Superior temporal gyrus (tissue), 1 donor: ENCODE data around the gene FCGR2B.
A peak's percentile ranks its signal among the peaks of the same experiment; 100 is the strongest.
"Not testable (repeated sequence)": the region's sequence is repeated elsewhere in the genome, so short reads cannot be mapped to it uniquely, and the experiment has no call there.

Experiments
- DNase-seq: peaks from one replicate; pipeline ENCODE4 v3.0.0-alpha.2; 2016; ENCODE audit errors: extremely low spot score

FCGR2B gene

DNA sequence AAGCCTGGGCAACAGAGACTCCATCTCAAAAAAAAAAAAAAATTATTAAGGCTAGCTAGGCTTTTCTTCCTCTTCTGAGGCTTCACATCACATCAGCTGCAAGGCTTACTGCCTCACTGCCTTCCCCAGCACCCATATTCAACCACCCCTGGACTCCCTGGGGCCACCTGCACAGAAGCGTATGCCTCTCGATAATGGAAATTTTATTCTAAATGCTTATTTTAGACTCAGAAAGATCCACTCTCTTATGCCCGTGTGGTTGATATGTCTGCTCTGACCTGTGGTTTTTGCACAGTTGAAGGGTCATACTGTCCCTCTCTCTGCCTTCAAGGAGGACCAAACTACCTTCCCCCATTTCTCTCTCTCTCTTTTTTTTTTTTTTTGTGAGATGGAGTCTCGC is 42.6 kb downstream of the FCGR2B start:
- no peak for DNase-seq

DNA sequence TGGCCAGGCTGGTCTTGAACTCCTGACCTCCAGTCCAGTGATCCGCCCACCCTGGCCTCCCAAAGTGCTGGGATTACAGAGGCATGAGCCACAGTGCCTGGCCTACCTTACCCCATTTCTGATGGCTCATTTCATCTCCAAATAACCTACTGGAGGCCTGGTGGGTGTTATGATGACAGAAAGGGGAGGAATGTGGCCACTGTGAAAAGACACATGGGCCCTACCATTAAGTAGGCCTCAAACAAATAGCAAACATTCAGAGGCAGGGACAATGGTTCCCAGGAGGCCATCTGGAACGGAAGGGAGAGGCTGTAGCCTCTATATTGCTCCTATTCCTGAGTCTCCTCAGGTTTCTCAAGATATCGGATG is 43.2 kb downstream of the FCGR2B start:
- no peak for DNase-seq

GRCh38 chr1:161706482-161707347 is 43.8 kb downstream of the FCGR2B start, which contains the start of gene FCRLA:
Gene FCRLA, plus strand, starts transcription at chr1:161707229. Its CDS starts 36 bp downstream, at chr1:161707265.
- DNase-seq, result peak; percentile 68

DNA sequence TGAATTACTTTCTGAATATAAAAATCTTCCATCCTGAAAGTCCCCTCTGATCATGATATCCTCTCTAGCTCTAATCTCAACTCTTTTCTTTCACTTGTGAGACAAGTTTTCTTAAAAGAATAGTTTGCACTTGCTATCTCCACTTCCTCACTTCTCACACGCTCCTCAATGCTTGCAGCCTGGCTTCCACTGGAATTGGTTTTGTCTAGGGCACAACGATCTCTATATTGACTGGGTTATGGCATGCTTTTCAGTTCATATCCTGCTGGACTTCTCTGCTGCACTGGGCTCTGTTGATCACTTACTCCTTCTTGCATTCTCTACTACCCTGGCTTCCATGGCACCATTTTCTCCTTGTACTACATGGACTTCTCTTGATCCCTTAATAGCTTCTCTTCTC is 44.6 kb downstream of the FCGR2B start:
- DNase-seq, result no peak

DNA sequence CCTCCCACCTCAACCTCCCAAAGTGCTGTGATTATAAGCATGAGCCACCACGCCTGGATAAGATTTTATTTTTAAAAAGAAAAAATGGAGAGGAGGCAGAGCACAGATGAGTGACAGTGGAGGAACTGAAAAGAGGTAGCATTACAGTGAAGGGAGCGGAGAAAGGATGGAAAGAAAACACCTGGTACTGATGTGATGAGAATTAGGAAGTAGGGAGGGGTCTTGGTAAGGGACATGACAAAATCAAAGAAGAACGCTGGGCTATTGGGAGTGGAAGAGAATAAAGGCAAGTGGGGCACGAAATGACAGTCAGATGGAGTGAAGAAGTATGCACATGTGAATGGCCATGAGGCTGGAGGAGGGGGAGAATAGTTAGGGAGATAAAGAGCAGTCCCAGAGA is 46.4 kb downstream of the FCGR2B start:
- no peak for DNase-seq

DNA sequence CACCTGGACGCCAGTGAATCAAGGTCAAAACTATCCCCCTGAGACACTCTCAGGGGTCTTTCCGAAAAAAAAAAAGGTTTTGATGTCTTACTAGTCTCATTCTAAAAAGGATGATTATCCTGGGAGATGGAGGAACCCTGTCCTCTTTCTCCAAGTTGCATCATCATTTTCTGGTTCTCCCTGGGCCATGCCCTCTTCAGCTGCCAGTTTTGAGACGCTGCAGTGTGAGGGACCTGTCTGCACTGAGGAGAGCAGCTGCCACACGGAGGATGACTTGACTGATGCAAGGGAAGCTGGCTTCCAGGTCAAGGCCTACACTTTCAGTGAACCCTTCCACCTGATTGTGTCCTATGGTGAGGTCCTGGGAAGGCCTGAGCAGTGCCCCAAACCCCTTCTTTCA is 47.6 kb downstream of the FCGR2B start:
- no peak for DNase-seq

DNA sequence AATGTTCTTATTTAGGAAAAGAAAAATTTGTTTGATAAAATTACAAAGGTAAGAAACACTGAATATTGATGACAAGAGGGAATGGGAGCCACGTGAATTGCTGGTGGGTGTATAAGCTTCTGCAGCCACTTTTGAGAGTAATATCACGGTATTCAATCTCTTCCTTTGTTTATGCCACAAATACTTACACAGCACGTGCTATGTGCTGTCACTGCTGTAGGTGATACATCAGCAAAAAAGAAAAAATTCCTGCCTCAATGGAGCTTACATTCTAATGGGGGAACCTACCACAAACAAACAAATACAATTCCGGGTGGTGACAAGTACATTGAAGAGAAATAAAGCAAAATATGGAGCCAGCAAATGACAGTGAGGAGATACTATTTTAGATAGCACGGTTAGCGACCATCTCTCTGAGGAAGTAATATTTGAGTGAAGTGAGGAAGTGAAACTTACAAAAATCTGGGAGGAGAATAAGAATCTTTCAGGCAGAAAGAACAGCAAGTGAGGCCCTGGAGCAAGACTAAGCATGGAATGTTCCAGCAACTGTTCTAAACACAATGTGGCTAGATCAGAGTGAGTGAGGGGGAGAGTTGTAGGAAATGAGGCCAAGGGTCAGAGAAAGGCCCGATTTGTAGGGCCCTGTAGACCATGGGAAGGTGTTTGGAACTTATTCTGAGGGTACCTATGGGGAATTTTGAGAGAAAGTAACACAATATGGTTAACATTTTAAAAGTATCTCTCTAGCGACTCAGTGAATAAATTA is 55.8 kb downstream of the FCGR2B start:
- no peak for DNase-seq

- no peak for DNase-seq
These were observed 56.3 kb downstream of the FCGR2B start for GRCh38 chr1:161719325-161719611.

DNA sequence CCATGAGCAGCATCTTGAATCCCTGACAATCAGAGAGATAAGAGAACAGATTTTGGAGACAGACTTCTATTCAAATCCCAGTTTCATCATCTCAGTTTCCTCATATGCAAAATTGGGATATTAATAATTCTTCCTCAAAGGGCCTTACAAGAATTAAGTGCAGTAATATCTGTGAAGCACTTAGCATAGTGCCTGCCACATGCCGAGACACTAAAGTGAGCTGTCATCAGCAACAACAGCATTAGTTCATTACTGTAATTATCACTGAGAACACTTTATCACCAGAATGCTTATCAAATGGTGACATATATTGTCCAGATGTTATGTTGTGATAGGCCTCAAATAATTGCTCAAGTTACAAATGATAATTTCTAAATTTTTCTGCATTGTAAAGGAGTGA is 57.5 kb downstream of the FCGR2B start:
- no peak for DNase-seq

GRCh38 chr1:161720956-161721737 is 58.2 kb downstream of the FCGR2B start, which contains the start of gene FCRLB:
Gene FCRLB, plus strand, starts transcription at chr1:161721544. Its CDS starts 1,129 bp downstream, at chr1:161722673.
- DNase-seq, result no peak

DNA sequence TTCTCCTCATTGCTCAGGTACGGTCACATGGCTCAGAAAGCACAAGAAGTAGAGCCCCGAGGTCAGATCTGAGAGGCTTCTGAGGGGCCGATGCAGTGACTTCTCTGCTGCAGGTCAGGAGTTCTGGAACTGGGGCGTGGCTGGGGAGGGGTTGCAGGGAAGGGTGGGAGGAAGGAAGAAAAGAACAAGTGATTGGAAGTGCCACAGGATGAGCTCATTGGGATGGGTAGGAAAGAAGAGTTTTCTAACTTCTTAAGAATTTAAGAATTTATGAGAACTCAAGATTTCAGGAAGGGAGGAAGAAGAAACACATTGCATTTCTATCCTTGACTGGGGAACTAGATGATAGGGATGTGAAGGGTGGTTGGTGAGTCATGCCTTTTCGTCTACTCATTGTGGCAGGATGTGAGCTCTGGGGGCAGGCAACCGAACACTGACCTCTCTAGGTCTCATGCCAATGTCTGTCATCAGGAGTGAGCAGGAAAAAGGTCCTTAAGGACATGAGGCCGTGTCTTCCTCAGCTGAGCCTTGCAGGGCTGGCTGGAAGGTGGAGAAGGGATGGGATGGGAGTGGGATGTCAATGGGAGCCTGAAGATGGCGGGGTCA is 58.9 kb downstream of the FCGR2B start:
- no peak for DNase-seq

GRCh38 chr1:161722406-161722805 is 59.5 kb downstream of the FCGR2B start:
- no peak for DNase-seq

DNA sequence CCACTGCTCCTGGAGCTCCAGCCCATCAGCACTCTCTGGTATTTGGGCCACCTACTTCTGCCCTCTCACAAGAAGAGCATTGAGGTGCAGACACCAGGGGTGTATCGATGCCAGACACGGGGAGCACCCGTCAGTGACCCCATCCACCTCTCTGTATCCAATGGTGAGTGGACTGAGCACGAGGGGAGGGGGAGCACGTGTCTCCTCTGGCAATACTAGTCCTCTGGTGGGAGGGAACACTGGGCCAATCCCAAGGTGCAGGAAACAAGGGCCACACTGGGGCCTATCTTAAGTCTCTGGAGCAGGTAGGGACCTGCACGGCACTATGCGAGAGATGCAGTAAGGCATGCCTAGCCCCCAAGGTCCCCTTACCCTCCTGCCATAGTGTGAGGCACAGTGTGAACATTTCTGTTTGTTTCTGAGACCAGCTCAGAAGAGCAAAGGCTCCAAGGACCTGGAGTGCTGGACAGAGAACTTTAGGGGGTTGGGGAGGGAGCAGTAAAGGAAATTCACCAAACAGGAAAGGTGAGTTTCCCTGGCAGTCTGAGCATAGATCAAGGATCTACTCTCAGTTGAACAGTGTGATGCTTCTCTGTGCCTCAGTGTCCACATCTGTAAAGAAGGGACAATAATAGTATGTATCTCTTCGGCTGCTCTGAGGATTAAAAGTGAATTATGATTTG is 60.7 kb downstream of the FCGR2B start:
- DNase-seq, result no peak

GRCh38 chr1:161725258-161725907 is 62.4 kb downstream of the FCGR2B start:
- not testable (repeated sequence) for DNase-seq

- DNase-seq, result peak; percentile 50
These were observed 63.0 kb downstream of the FCGR2B start for GRCh38 chr1:161725908-161726472.

- DNase-seq, result peak; percentile 33
These were observed 63.7 kb downstream of the FCGR2B start for GRCh38 chr1:161726473-161727255.

DNA sequence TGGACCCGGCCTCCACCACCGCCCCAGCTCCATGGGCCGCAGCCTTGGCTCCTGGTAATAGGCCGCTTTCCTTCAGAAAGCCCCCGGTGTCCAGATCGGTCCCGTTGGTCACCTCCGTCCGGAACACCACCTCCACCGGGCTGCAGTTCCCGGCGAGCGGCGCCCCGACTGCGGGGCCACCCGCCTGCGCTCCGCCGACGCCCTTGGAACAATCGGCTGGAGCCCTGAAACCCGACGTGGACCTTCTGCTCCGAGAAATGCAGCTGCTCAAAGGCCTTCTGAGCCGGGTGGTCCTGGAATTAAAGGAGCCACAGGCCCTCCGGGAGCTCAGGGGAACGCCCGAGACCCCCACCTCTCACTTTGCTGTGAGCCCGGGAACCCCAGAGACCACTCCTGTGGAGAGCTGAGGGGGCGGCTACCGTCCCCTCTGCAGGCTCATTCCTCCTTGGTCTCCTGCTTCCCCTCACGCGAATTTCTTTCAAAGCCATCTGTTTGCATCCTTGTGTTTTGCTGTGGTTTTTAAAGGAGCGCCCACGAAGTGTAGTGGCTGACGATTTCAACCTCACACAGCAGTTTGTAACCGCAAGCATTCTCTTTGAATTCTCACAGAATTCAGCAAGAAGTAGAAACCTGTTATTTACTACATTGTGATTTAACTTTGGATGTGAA is 64.4 kb downstream of the FCGR2B start:
- peak; percentile 31 for DNase-seq
